GM12878 (cell line): ENCODE results near the gene KHK. TPM values are rescaled to one million over a fixed set of nuclear protein-coding genes. Genes with fewer than 3 reads are reported as not detected.

Experiments
- BHLHE40 ChIP-seq, 2 experiments: fragments of 450-650 bp in 1 of 2; IDR thresholded peaks; 2 replicates each; pipeline ENCODE4 v1.6.1; 2011 to 2017; ENCODE audit warnings: low read depth in 2 of 2, borderline replicate concordance in 1 of 2, improper control_type of control experiment in 1 of 2, low read length in 1 of 2, mild to moderate bottlenecking in 1 of 2
- CHD4 ChIP-seq: fragments of 200-600 bp; sonication (generic); IDR thresholded peaks from 2 replicates; pipeline ENCODE4 v1.6.1; 2016; ENCODE audit warnings: mild to moderate bottlenecking
- CTCF ChIP-seq, 3 experiments: IDR thresholded peaks in 2 of 3; conservative IDR thresholded peaks in 1 of 3; 2 replicates each; pipeline ENCODE4 v1.5.1; 2011; ENCODE audit warnings: low read depth in 3 of 3, low read length in 3 of 3, mild to moderate bottlenecking in 3 of 3, control low read depth in 2 of 3, moderate library complexity in 2 of 3, inconsistent platforms in 1 of 3, mixed read lengths in 1 of 3; ENCODE audit not compliant: control insufficient read depth in 2 of 3, insufficient read depth in 1 of 3; ENCODE audit errors: extremely low read depth in 1 of 3
- CUX1 ChIP-seq: IDR thresholded peaks from 2 replicates; pipeline ENCODE4 v1.6.1; 2012; ENCODE audit warnings: improper control_type of control experiment, low read depth, low read length; ENCODE audit not compliant: insufficient replicate concordance
- GATAD2B ChIP-seq: fragments of 450-650 bp; conservative IDR thresholded peaks from 2 replicates; pipeline ENCODE4 v1.6.1; 2017; ENCODE audit warnings: low read depth, mild to moderate bottlenecking, moderate library complexity
- MTA2 ChIP-seq: fragments of 450-650 bp; IDR thresholded peaks from 2 replicates; pipeline ENCODE4 v1.6.1; 2016; ENCODE audit warnings: low read depth, mild to moderate bottlenecking, moderate library complexity
- NR2C1 ChIP-seq: fragments of 450-650 bp; IDR thresholded peaks from 2 replicates; pipeline ENCODE4 v1.6.1; 2017; ENCODE audit warnings: antibody characterized with exemption, mild to moderate bottlenecking, moderate library complexity
- RELB ChIP-seq: fragments of 450-650 bp; IDR thresholded peaks from 2 replicates; pipeline ENCODE4 v1.6.1; 2017; ENCODE audit warnings: low read depth, mild to moderate bottlenecking, moderate library complexity
- SMC3 ChIP-seq: IDR thresholded peaks from 2 replicates; pipeline ENCODE4 v1.6.1; 2011; ENCODE audit warnings: low read length, improper control_type of control experiment, borderline replicate concordance
- TCF12 ChIP-seq: IDR thresholded peaks from 2 replicates; pipeline ENCODE4 v1.6.1; 2011; ENCODE audit warnings: low read depth, mild to moderate bottlenecking, low read length
- YY1 ChIP-seq: IDR thresholded peaks from 2 replicates; pipeline ENCODE4 v1.6.1; 2011; ENCODE audit warnings: low read depth, mild to moderate bottlenecking, low read length
- polyA plus RNA-seq, 11 experiments: library from polyadenylated mRNA; depleted of rRNA in 4 of 11; unstranded in 6 of 11; stranded (reverse) in 5 of 11; fragments of >200 nt; fragmentation: Nextera tagmentation in 4 of 11; fragmentation: Illumina TruSeq in 1 of 11; extraction: Ambion mirVana in 4 of 11; extraction: Trizol in 1 of 11; gene quantifications; 1 replicate in 1 of 11; 2 replicates in 10 of 11; pipeline versions ENCODE4 v1.2.1 to v1.2.3, GENCODE V29; 2011 to 2016; ENCODE audit warnings: inconsistent platforms in 2 of 11, missing spikeins in 2 of 11, low read depth in 1 of 11
- total RNA-seq, 4 experiments: library from RNA; depleted of rRNA in 3 of 4; stranded (reverse); fragments of >200 nt in 3 of 4; fragmentation: Illumina TruSeq in 1 of 4; extraction: Trizol in 1 of 4; gene quantifications; 2 replicates each; pipeline versions ENCODE4 v1.2.1 to v1.2.3, GENCODE V29; 2013 to 2021
- TF ChIP-seq, protein P1 (sequence below): fragments of 450-650 bp; IDR thresholded peaks from 2 replicates; pipeline ENCODE4 v1.6.1; 2016; ENCODE audit warnings: mild to moderate bottlenecking

The KHK gene
- total and polyA plus RNA-seq, 10 of the 15 experiments (the other 5 are each of a cell fraction or from before 2014, with no cell fraction given) = 0.31 to 11.8 (median 3.9) TPM

DNA sequence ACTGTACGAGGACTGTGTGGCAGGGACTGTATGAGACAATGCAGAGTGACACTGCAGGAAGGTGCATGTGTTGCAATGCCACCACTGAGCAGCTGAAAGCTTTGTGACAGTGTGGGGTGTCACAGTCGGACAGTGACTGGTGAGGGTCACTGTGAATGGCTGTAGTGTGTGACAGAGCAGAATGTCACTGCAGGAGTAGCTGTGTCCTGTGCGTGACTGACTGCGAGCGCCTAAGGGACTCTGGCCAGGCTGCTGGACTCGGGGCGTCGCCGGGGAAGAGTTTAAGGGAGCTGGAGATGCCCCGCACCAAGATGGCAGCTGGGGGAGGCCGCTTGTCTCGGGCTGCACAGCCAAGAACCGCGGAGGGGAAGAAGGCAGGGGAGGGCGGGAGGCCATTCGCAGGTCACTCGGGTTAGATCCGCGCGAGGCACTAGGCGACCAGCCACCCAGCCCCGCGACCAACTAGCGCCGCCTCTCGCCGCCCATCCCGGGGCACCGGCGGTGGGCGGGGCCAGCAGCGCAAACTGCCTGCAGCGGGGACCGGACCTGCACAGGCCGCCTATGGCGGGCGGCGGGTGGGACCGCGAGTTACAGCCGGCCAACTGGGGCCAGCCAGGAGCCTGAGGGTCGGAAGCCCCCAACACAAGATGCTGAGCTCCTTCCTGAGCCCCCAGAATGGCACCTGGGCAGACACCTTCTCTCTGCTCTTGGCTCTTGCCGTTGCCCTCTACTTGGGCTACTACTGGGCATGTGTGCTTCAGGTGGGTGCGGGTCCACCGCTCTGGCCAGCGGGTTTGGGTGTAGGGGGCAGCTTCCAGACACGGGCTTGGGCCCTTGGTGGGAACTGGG is 37.0 kb downstream of the KHK start, which contains the start of gene ABHD1 (continued):
- TF ChIP-seq RELB (no peak), TCF12 (no peak), CHD4 (no peak), CTCF (IDR thresholded peaks at IDR 0.05 in 2 of 3, conservative IDR thresholded peaks at IDR 0.05 in 1 of 3; ENCODE audit: control insufficient read depth in 2 of 3, extremely low read depth in 1 of 3, insufficient read depth in 1 of 3, low read depth in 3 of 3, low read length in 3 of 3) (peak in 1 of 3 experiments; percentile 11; a peak in 1 of 6 replicates), BHLHE40 (IDR thresholded peaks at IDR 0.05; ENCODE audit: borderline replicate concordance in 1 of 2, low read depth in 2 of 2, low read length in 1 of 2) (0 out of 4 replicates have a peak, but pooled peaks of 1 of the 2 experiments have one; percentile 14), NR2C1 (0 out of 2 replicates have a peak, but pooled peaks have one; percentile 3), MTA2 (no peak), CUX1 (no peak), SMC3 (no peak), YY1 (peak; percentile 95), GATAD2B (0 out of 2 replicates have a peak, but pooled peaks have one; percentile 36)
- TF ChIP-seq, protein P1, sequence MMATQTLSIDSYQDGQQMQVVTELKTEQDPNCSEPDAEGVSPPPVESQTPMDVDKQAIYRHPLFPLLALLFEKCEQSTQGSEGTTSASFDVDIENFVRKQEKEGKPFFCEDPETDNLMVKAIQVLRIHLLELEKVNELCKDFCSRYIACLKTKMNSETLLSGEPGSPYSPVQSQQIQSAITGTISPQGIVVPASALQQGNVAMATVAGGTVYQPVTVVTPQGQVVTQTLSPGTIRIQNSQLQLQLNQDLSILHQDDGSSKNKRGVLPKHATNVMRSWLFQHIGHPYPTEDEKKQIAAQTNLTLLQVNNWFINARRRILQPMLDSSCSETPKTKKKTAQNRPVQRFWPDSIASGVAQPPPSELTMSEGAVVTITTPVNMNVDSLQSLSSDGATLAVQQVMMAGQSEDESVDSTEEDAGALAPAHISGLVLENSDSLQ = no peak
